HCT116 (cell line): Measurements from ENCODE around the gene CA4. TPM values are rescaled to one million over a fixed set of nuclear protein-coding genes. Genes with fewer than 3 reads are reported as not detected.
A peak's percentile ranks its signal among the peaks of the same experiment; 100 is the strongest.

ENCODE experiments used
- ATAC-seq: fragments of 200-7000 bp; cut with Tn5 transposase; 2 replicates; pipeline ENCODE4 v1.9.1; 2020; ENCODE audit warnings: mild to moderate bottlenecking, moderate library complexity
- BruUV-seq: library from RNA; stranded (reverse); fragments of 400-500 nt; replicated peaks from 2 replicates; lab custom pipeline; 2021; lab: Mats Ljungman, UMichigan
- CTCF ChIA-PET: fragments of 300-600 bp; sonication (Branson Sonifier 250); formaldehyde crosslinking; loops from one replicate; lab custom pipeline; 2021; ENCODE audit warnings: antibody characterized with exemption; lab: Charles Lee
- POLR2A ChIA-PET: fragments of 300-600, 350-600 bp; sonication (Branson Sonifier 250); formaldehyde crosslinking; loops from one replicate; lab custom pipeline; 2021; ENCODE audit warnings: antibody characterized with exemption; lab: Charles Lee
- RAD21 ChIA-PET, 2 experiments: fragments of 300-600 bp; sonication (Branson Sonifier 250); formaldehyde crosslinking; loops; one replicate each; lab custom pipeline; 2023; ENCODE audit warnings: low total read pairs in 2 of 2; ENCODE audit not compliant: uncharacterized antibody in 2 of 2, unreplicated experiment in 2 of 2, low non-redundant PET in 1 of 2; lab: Charles Lee
- DNase-seq: peaks from one replicate; pipeline ENCODE4 v3.0.0-alpha.2; 2010; ENCODE audit warnings: low read depth, low spot score
- H2AFZ ChIP-seq: fragments of 200-600 bp; shearing (Covaris generic), sonication (generic); 2 replicates; pipeline ENCODE4 v1.6.1; 2017; ENCODE audit warnings: low read depth, mixed run types, mixed read lengths, antibody characterized with exemption, low read length; ENCODE audit not compliant: poor library complexity, severe bottlenecking
- H3K27ac ChIP-seq: 2 replicates; pipeline ENCODE4 v1.5.1; 2012; ENCODE audit warnings: low read depth, low read length
- H3K27me3 ChIP-seq: fragments of 200-600 bp; sonication (generic); 2 replicates; pipeline ENCODE4 v1.6.1; 2016; ENCODE audit warnings: mixed run types, low read length, mixed read lengths; ENCODE audit not compliant: insufficient read depth
- H3K36me3 ChIP-seq, 2 experiments: fragments of 200-500 bp in 1 of 2; fragments of 200-600 bp in 1 of 2; sonication (Bioruptor generic) in 1 of 2; sonication (generic) in 1 of 2; 2 replicates each; pipeline versions ENCODE4 v1.5.1 to v1.6.1; 2014 to 2016; ENCODE audit warnings: low read length in 2 of 2, inconsistent platforms in 1 of 2, mixed read lengths in 1 of 2, mixed run types in 1 of 2; ENCODE audit not compliant: insufficient read depth in 2 of 2, control insufficient read depth in 1 of 2
- H3K4me1 ChIP-seq, 2 experiments: fragments of 200-600 bp in 1 of 2; sonication (generic) in 1 of 2; 2 replicates each; pipeline versions ENCODE4 v1.5.1 to v1.6.1; 2012 to 2017; ENCODE audit warnings: low read length in 2 of 2, inconsistent platforms in 1 of 2, mild to moderate bottlenecking in 1 of 2, mixed read lengths in 1 of 2, mixed run types in 1 of 2, moderate library complexity in 1 of 2; ENCODE audit not compliant: insufficient read depth in 2 of 2, control insufficient read depth in 1 of 2
- H3K4me2 ChIP-seq: fragments of 200-600 bp; sonication (generic); 2 replicates; pipeline ENCODE4 v1.6.1; 2017; ENCODE audit warnings: mixed run types, low read length, mixed read lengths
- H3K4me3 ChIP-seq, 2 experiments: fragments of 200-600 bp in 1 of 2; sonication (generic) in 1 of 2; replicated peaks in 1 of 2; 2 replicates each; pipeline ENCODE4 v1.5.1; 2011 to 2016; ENCODE audit warnings: low read length in 2 of 2, control low read depth in 1 of 2, low read depth in 1 of 2, mild to moderate bottlenecking in 1 of 2, mixed read lengths in 1 of 2, mixed run types in 1 of 2
- H3K79me2 ChIP-seq: fragments of 200-600 bp; sonication (generic); 2 replicates; pipeline ENCODE4 v1.6.1; 2017; ENCODE audit warnings: mild to moderate bottlenecking, mixed run types, low read length, moderate library complexity, mixed read lengths; ENCODE audit not compliant: insufficient read depth
- H3K9ac ChIP-seq: fragments of 200-600 bp; sonication (generic); 2 replicates; pipeline ENCODE4 v1.6.1; 2016; ENCODE audit warnings: low read length, mixed read lengths
- H3K9me2 ChIP-seq: fragments of 200-600 bp; sonication (generic), shearing (Covaris generic); 2 replicates; pipeline ENCODE4 v1.6.1; 2017; ENCODE audit warnings: mixed run types, mild to moderate bottlenecking, moderate library complexity; ENCODE audit not compliant: insufficient read depth
- H3K9me3 ChIP-seq, 2 experiments: fragments of 200-500 bp in 1 of 2; fragments of 200-600 bp in 1 of 2; sonication (Bioruptor generic) in 1 of 2; sonication (generic) in 1 of 2; 2 replicates each; pipeline ENCODE4 v1.6.1; 2014 to 2017; ENCODE audit warnings: low read length in 2 of 2, mixed read lengths in 2 of 2, inconsistent platforms in 1 of 2, low read depth in 1 of 2, mild to moderate bottlenecking in 1 of 2, mixed run types in 1 of 2, moderate library complexity in 1 of 2; ENCODE audit not compliant: control insufficient read depth in 1 of 2, insufficient read depth in 1 of 2
- H4K20me1 ChIP-seq: fragments of 200-600 bp; sonication (generic), shearing (Covaris generic); 2 replicates; pipeline ENCODE4 v1.6.1; 2017; ENCODE audit warnings: mixed run types, mild to moderate bottlenecking, moderate library complexity; ENCODE audit not compliant: insufficient read depth
- CEBPB ChIP-seq: IDR thresholded peaks from 2 replicates; pipeline ENCODE4 v1.6.1; 2012; ENCODE audit warnings: low read depth
- ELF1 ChIP-seq: IDR thresholded peaks from 2 replicates; pipeline ENCODE4 v1.6.1; 2012; ENCODE audit warnings: low read depth, borderline replicate concordance
- EZH2 ChIP-seq: fragments of 200-600 bp; sonication (generic); IDR thresholded peaks from 2 replicates; pipeline ENCODE4 v1.6.1; 2017; ENCODE audit warnings: antibody characterized with exemption, mixed run types
- FOSL1 ChIP-seq: IDR thresholded peaks from 2 replicates; pipeline ENCODE4 v1.6.1; 2012; ENCODE audit warnings: low read depth
- POLR2AphosphoS5 ChIP-seq: IDR thresholded peaks from 2 replicates; pipeline ENCODE4 v1.6.1; 2011; ENCODE audit warnings: mild to moderate bottlenecking, low read depth, low read length, moderate library complexity
- intact Hi-C: fragments of 100-400 bp; cut with micrococcal nuclease; formaldehyde crosslinking; loops from 2 replicates; pipeline ENCODE4 v1.10.0; 2022
- total RNA-seq: library from RNA; stranded (reverse); gene quantifications from one replicate; pipeline ENCODE4 v1.2.1, GENCODE V29; 2021; ENCODE audit not compliant: unreplicated experiment
- TF ChIP-seq, protein P1 (sequence below), 3 experiments: fragments of 200-600 bp in 1 of 3; sonication (generic) in 1 of 3; IDR thresholded peaks in 2 of 3; conservative IDR thresholded peaks in 1 of 3; 2 replicates each; pipeline ENCODE4 v1.5.1; 2012 to 2017; ENCODE audit warnings: low read depth in 2 of 3, low read length in 2 of 3, antibody characterized with exemption in 1 of 3, borderline replicate concordance in 1 of 3, control low read depth in 1 of 3, mild to moderate bottlenecking in 1 of 3, mixed read lengths in 1 of 3, mixed run types in 1 of 3, moderate library complexity in 1 of 3; ENCODE audit not compliant: insufficient read depth in 1 of 3
- TF ChIP-seq, protein P2 (sequence below): IDR thresholded peaks from 2 replicates; pipeline ENCODE4 v1.6.1; 2012
- TF ChIP-seq, protein P3 (sequence below): IDR thresholded peaks from 2 replicates; pipeline ENCODE4 v1.6.1; 2011; ENCODE audit warnings: mild to moderate bottlenecking, low read length, moderate library complexity; ENCODE audit not compliant: insufficient replicate concordance; ENCODE audit errors: extremely low read depth

The CA4 gene
- total RNA-seq, 1 experiment from 2014 or later: 0.20 TPM

DNA sequence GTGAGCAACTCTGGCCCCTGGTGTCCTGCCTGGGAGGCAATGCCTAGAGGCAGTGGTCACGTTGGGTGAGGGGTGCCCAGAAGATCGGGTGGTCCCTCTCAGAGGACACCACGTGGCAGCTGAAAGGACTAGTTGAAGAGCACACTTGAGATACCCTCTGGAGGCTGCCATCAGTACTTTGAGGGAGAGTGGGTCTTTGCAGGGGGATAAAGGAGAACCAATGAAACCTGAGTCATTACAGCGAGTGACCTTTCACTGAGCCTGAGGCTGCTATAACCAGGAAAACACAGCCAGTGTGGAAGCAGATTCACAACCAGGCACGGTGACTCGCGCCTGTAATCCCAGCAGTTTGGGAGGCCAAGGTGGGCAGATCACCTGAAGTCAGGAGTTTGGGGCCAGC, 18.9 kb downstream of the CA4 start:
- RAD21 ChIA-PET: no interaction called here
- TF ChIP-seq, protein P1, sequence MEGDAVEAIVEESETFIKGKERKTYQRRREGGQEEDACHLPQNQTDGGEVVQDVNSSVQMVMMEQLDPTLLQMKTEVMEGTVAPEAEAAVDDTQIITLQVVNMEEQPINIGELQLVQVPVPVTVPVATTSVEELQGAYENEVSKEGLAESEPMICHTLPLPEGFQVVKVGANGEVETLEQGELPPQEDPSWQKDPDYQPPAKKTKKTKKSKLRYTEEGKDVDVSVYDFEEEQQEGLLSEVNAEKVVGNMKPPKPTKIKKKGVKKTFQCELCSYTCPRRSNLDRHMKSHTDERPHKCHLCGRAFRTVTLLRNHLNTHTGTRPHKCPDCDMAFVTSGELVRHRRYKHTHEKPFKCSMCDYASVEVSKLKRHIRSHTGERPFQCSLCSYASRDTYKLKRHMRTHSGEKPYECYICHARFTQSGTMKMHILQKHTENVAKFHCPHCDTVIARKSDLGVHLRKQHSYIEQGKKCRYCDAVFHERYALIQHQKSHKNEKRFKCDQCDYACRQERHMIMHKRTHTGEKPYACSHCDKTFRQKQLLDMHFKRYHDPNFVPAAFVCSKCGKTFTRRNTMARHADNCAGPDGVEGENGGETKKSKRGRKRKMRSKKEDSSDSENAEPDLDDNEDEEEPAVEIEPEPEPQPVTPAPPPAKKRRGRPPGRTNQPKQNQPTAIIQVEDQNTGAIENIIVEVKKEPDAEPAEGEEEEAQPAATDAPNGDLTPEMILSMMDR (IDR thresholded peaks at IDR 0.05 in 2 of 3, conservative IDR thresholded peaks at IDR 0.05 in 1 of 3; ENCODE audit: borderline replicate concordance in 1 of 3, insufficient read depth in 1 of 3, low read depth in 2 of 3, low read length in 2 of 3): no peak
- TF ChIP-seq ELF1 (no peak), CEBPB (no peak), FOSL1 (no peak), POLR2AphosphoS5 (no peak), EZH2 (no peak)
- TF ChIP-seq, protein P2, sequence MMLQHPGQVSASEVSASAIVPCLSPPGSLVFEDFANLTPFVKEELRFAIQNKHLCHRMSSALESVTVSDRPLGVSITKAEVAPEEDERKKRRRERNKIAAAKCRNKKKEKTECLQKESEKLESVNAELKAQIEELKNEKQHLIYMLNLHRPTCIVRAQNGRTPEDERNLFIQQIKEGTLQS: no peak
- TF ChIP-seq, protein P3, sequence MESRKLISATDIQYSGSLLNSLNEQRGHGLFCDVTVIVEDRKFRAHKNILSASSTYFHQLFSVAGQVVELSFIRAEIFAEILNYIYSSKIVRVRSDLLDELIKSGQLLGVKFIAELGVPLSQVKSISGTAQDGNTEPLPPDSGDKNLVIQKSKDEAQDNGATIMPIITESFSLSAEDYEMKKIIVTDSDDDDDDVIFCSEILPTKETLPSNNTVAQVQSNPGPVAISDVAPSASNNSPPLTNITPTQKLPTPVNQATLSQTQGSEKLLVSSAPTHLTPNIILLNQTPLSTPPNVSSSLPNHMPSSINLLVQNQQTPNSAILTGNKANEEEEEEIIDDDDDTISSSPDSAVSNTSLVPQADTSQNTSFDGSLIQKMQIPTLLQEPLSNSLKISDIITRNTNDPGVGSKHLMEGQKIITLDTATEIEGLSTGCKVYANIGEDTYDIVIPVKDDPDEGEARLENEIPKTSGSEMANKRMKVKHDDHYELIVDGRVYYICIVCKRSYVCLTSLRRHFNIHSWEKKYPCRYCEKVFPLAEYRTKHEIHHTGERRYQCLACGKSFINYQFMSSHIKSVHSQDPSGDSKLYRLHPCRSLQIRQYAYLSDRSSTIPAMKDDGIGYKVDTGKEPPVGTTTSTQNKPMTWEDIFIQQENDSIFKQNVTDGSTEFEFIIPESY: no peak
- no peak overlapping the region for H3K27ac ChIP-seq
- H3K4me2 ChIP-seq: peak overlapping the region; percentile 37
- H3K4me1 ChIP-seq: peaks cover 0 to 26% of the 10 kb centered on the region in 2 experiments; a peak in 1 of 4 replicates
- POLR2A ChIA-PET: no interaction called here
- no peaks in the 10 kb centered on the region for H3K9me2 ChIP-seq
- H3K9ac ChIP-seq: no peak overlapping the region
- no peak for ATAC-seq
- no peak overlapping the region for H2AFZ ChIP-seq
- intact Hi-C loops: no loop called here
- no peaks in the 10 kb centered on the region for H3K9me3 ChIP-seq
- no peaks in the 10 kb centered on the region for H3K79me2 ChIP-seq
- BruUV-seq: no TSS peak
- CTCF ChIA-PET: no interaction called here
- H3K4me3 ChIP-seq: no peak overlapping the region
- no peaks in the 10 kb centered on the region for H3K36me3 ChIP-seq
- H3K27me3 ChIP-seq: no peaks in the 10 kb centered on the region
- no peak for DNase-seq
- H4K20me1 ChIP-seq: no peaks in the 10 kb centered on the region
